Activated CD8-positive, alpha-beta T cell treated with anti-CD3 and anti-CD28 coated beads for 36 hours (primary cell): ENCODE results near the gene CDK8. TPM values are rescaled to one million over a fixed set of nuclear protein-coding genes. Genes with fewer than 3 reads are reported as not detected.
A peak's percentile ranks its signal among the peaks of the same experiment; 100 is the strongest.

Experiments used
- ATAC-seq: fragments of 200-7000 bp; cut with Tn5 transposase; one replicate; pipeline ENCODE4 v1.10.0; 2021; ENCODE audit warnings: mild to moderate bottlenecking, moderate library complexity
- CTCF ChIA-PET: fragments of 350-600 bp; sonication (Branson Sonifier 250); formaldehyde crosslinking; loops from one replicate; lab custom pipeline; 2021; ENCODE audit warnings: antibody characterized with exemption; lab: Charles Lee
- POLR2A ChIA-PET: fragments of 350-600 bp; sonication (Branson Sonifier 250); formaldehyde crosslinking; loops from one replicate; lab custom pipeline; 2021; ENCODE audit warnings: antibody characterized with exemption; lab: Charles Lee
- DNase-seq: peaks from one replicate; pipeline ENCODE4 v3.0.0-alpha.2; 2020
- H3K27ac Mint-ChIP-seq: one replicate; pipeline ENCODE4 v1.8.0; 2021; ENCODE audit warnings: mild to moderate bottlenecking, mixed read lengths
- H3K27me3 Mint-ChIP-seq: one replicate; pipeline ENCODE4 v1.8.0; 2021; ENCODE audit warnings: mixed read lengths
- H3K36me3 Mint-ChIP-seq: one replicate; pipeline ENCODE4 v1.8.0; 2021; ENCODE audit warnings: low read depth, mixed read lengths
- H3K4me1 Mint-ChIP-seq: one replicate; pipeline ENCODE4 v1.8.0; 2021; ENCODE audit warnings: low read depth, mixed read lengths
- H3K4me3 Mint-ChIP-seq: one replicate; pipeline ENCODE4 v1.8.0; 2021; ENCODE audit warnings: mild to moderate bottlenecking, moderate library complexity, mixed read lengths
- H3K9me3 Mint-ChIP-seq: one replicate; pipeline ENCODE4 v1.8.0; 2021; ENCODE audit warnings: mixed read lengths
- intact Hi-C: fragments of 100-400 bp; cut with micrococcal nuclease; formaldehyde crosslinking; loops from one replicate; pipeline ENCODE4 v1.10.0; 2022
- total RNA-seq, 2 experiments: library from RNA; stranded (reverse); gene quantifications; one replicate each; pipeline ENCODE4 v1.2.3, GENCODE V29; 2021
- TF ChIP-seq, protein P1 (sequence below): fragments of 200-600 bp; IDR thresholded peaks from one replicate; pipeline ENCODE4 v1.8.0; 2022; ENCODE audit warnings: antibody characterized with exemption, mild to moderate bottlenecking

CDK8 gene
- total RNA-seq, 2 experiments from 2014 or later: 19.7 to 20.0 TPM

DNA sequence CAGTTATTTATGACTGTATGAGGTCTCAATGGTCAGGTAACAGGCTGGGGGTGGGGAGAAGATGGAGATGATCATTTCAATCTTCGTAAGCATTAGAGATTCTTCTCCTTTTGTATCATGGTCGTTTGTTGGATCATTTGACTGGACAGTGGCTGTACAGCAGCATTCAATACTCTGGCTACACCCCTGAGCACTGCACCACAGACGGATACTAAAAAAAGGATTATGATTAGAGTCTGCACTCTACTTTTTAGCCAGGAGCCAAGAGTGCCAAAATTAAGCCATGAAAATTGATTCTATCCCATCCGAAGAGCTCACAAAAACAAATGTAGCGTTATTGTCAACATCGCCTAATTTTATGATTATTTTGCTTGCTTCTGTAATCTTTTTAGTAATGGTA lies 41.9 kb downstream of the CDK8 start:
- peaks cover 30% of the 10 kb centered on the region for H3K4me1 Mint-ChIP-seq
- no peak overlapping the region for H3K4me3 Mint-ChIP-seq
- TF ChIP-seq, protein P1, sequence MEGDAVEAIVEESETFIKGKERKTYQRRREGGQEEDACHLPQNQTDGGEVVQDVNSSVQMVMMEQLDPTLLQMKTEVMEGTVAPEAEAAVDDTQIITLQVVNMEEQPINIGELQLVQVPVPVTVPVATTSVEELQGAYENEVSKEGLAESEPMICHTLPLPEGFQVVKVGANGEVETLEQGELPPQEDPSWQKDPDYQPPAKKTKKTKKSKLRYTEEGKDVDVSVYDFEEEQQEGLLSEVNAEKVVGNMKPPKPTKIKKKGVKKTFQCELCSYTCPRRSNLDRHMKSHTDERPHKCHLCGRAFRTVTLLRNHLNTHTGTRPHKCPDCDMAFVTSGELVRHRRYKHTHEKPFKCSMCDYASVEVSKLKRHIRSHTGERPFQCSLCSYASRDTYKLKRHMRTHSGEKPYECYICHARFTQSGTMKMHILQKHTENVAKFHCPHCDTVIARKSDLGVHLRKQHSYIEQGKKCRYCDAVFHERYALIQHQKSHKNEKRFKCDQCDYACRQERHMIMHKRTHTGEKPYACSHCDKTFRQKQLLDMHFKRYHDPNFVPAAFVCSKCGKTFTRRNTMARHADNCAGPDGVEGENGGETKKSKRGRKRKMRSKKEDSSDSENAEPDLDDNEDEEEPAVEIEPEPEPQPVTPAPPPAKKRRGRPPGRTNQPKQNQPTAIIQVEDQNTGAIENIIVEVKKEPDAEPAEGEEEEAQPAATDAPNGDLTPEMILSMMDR: no peak
- H3K9me3 Mint-ChIP-seq: peaks cover 2% of the 10 kb centered on the region
- intact Hi-C loops: no loop called here
- ChIA-PET CTCF (no interaction called here), POLR2A (interaction anchor here (0.9 kb wide), 1 partner anchor 29 kb away, joined by 3 read pairs; no protein-coding TSS in a partner anchor)
- no peak for ATAC-seq
- DNase-seq: no peak
- no peak overlapping the region for H3K27ac Mint-ChIP-seq
- H3K27me3 Mint-ChIP-seq: no peaks in the 10 kb centered on the region
- H3K36me3 Mint-ChIP-seq: no peaks in the 10 kb centered on the region

GRCh38 chr13:26299168-26299750 lies 45.3 kb downstream of the CDK8 start:
- ChIA-PET POLR2A (no interaction called here), CTCF (no interaction called here)
- ATAC-seq (no peak), DNase-seq (no peak)
- Mint-ChIP-seq H3K4me1 (peaks cover 47% of the 10 kb centered on the region), H3K9me3 (peaks cover 2% of the 10 kb centered on the region), H3K36me3 (peaks cover 2% of the 10 kb centered on the region), H3K27ac (no peak overlapping the region), H3K4me3 (no peak overlapping the region), H3K27me3 (no peaks in the 10 kb centered on the region)
- TF ChIP-seq, protein P1: no peak
- intact Hi-C loops: no loop called here

GRCh38 chr13:26300140-26300539 lies 46.2 kb downstream of the CDK8 start:
- H3K4me1 Mint-ChIP-seq: peaks cover 48% of the 10 kb centered on the region
- no peak for ATAC-seq
- H3K4me3 Mint-ChIP-seq: no peak overlapping the region
- POLR2A ChIA-PET: no interaction called here
- H3K36me3 Mint-ChIP-seq: peaks cover 3% of the 10 kb centered on the region
- H3K27ac Mint-ChIP-seq: no peak overlapping the region
- CTCF ChIA-PET: interaction anchor here (1.2 kb wide), 2 partner anchors 10 to 115 kb away, joined by 3 to 4 read pairs; no protein-coding TSS in a partner anchor
- TF ChIP-seq, protein P1: no peak
- no peaks in the 10 kb centered on the region for H3K27me3 Mint-ChIP-seq
- peak; percentile 24 for DNase-seq
- intact Hi-C loops: no loop called here
- peaks cover 2% of the 10 kb centered on the region for H3K9me3 Mint-ChIP-seq

DNA sequence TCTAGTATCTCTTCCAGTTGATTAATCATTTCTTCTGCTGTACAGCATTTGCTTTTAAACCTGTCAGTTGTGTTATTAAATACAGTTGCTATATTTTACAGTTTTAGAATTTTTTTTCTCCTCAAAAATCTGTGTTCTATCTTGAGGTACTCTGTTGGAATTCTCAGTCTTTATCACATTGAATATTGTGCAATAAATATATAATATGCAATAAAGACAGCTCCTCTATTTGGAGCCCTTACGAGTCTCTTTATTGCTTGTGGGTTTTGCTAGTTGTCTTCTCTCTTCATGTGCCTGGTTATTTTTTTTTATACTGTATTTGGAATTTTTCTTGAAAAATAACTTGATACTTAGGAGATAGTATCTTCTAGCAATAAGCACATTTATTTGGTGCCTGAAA lies 51.7 kb downstream of the CDK8 start:
- CTCF ChIA-PET: no interaction called here
- no peak overlapping the region for H3K4me3 Mint-ChIP-seq
- no peaks in the 10 kb centered on the region for H3K9me3 Mint-ChIP-seq
- H3K4me1 Mint-ChIP-seq: peaks cover 51% of the 10 kb centered on the region
- DNase-seq (no peak), ATAC-seq (no peak)
- POLR2A ChIA-PET: no interaction called here
- H3K27ac Mint-ChIP-seq: no peak overlapping the region
- no peaks in the 10 kb centered on the region for H3K27me3 Mint-ChIP-seq
- peaks cover 3% of the 10 kb centered on the region for H3K36me3 Mint-ChIP-seq
- intact Hi-C loops: no loop called here
- TF ChIP-seq, protein P1: no peak

GRCh38 chr13:26307701-26308100 lies 53.8 kb downstream of the CDK8 start:
- H3K27ac Mint-ChIP-seq: no peak overlapping the region
- intact Hi-C loops: no loop called here
- H3K9me3 Mint-ChIP-seq: no peaks in the 10 kb centered on the region
- no peak for ATAC-seq
- H3K36me3 Mint-ChIP-seq: peaks cover 17% of the 10 kb centered on the region
- no peaks in the 10 kb centered on the region for H3K27me3 Mint-ChIP-seq
- no peak overlapping the region for H3K4me3 Mint-ChIP-seq
- TF ChIP-seq, protein P1: no peak
- ChIA-PET CTCF (interaction anchor here (1.2 kb wide), 1 partner anchor 189 kb away, joined by 4 read pairs; no protein-coding TSS in a partner anchor), POLR2A (no interaction called here)
- H3K4me1 Mint-ChIP-seq: peaks cover 41% of the 10 kb centered on the region
- DNase-seq: no peak
